GM18505 (cell line): ENCODE data around the gene C10orf105.
A peak's percentile ranks its signal among the peaks of the same experiment; 100 is the strongest.

Experiments
- ATAC-seq: cut with Tn5 transposase; IDR thresholded peaks from one replicate; pipeline ENCODE4 v1.9.1; 2021; ENCODE audit not compliant: unreplicated experiment
- POLR2A ChIP-seq: IDR thresholded peaks from 4 replicates; pipeline ENCODE4 v1.6.1; 2011; ENCODE audit warnings: borderline replicate concordance; ENCODE audit not compliant: insufficient read depth, insufficient read length; ENCODE audit errors: extremely low read depth

Gene C10orf105

DNA sequence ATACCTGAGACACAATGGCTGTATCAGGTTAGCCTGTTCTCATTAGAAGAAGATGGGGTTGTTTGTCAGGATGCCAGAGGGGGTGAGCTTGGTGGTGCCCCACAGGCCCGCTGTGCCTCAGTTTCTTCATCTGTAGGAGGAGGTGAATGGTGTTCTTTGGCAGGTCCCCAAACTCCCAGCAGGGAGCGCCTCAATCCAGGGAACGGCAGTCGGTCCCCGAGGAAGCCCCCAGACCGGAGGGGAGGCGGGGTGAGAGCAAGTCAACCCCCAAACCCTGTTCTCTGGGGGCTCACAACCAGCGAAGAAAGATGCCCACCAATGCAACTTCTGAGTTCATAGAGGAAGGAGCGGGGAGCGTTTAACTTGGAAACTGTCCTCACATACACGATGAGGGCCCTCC lies 16.0 kb downstream of the C10orf105 start:
- TF ChIP-seq POLR2A: no peak
- no peak for ATAC-seq

DNA sequence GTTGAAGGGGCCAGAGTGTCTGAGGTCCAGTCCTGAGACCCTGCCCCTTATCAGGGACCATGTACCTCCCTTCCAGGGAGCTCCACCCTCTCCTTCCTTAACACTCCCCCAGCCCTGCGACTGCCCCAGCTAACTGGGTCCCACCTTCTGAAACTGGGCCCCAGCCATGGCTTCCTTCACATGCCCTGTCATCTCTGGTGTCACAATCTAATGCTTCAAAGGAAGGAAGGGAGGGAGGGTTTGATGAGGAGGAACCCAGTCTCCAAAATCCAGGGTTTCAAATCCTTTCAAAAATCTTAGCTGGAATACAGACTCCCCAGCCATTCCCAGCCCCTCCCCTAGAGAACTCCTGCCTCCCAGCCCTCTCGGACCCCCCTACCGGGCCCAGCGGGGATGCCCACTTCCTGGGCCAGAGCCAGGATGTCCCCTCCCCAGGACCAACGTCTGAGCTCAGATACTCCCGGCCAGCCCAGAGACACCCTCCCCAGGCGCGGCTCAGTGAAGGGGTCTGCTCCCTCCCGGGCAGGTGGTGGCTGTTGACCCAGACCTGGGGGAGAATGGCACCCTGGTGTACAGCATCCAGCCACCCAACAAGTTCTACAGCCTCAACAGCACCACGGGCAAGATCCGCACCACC lies 18.0 kb downstream of the C10orf105 start:
- no peak for ATAC-seq
- TF ChIP-seq POLR2A: no peak

GRCh38 chr10:71700731-71701368 lies 18.7 kb downstream of the C10orf105 start:
- no peak for TF ChIP-seq POLR2A
- no peak for ATAC-seq

DNA sequence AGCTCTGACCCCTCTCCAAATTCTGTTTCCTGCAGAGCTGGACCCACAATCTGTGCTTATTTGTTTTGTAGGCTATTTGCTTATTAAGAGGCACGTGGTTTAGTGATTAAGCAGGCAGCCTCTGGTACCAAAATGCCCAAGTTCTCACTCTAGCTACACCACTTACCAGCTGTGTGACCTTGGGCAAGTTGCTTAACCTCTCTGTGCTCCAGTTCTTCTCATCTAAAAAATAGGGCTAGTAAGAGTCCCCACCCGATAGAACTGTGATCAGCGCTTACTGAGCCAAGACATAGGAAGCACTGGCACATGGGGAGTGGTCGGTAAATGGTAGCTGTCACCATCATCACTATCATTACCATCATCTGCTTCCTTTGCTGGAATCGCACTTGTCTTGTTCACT lies 20.8 kb downstream of the C10orf105 start:
- ATAC-seq: no peak
- TF ChIP-seq POLR2A: no peak

GRCh38 chr10:71697938-71698709 lies 21.5 kb downstream of the C10orf105 start:
- TF ChIP-seq POLR2A: no peak
- ATAC-seq: no peak

- TF ChIP-seq POLR2A: no peak
- no peak for ATAC-seq
Measured at GRCh38 chr10:71696628-71697326, 22.8 kb downstream of the C10orf105 start.

DNA sequence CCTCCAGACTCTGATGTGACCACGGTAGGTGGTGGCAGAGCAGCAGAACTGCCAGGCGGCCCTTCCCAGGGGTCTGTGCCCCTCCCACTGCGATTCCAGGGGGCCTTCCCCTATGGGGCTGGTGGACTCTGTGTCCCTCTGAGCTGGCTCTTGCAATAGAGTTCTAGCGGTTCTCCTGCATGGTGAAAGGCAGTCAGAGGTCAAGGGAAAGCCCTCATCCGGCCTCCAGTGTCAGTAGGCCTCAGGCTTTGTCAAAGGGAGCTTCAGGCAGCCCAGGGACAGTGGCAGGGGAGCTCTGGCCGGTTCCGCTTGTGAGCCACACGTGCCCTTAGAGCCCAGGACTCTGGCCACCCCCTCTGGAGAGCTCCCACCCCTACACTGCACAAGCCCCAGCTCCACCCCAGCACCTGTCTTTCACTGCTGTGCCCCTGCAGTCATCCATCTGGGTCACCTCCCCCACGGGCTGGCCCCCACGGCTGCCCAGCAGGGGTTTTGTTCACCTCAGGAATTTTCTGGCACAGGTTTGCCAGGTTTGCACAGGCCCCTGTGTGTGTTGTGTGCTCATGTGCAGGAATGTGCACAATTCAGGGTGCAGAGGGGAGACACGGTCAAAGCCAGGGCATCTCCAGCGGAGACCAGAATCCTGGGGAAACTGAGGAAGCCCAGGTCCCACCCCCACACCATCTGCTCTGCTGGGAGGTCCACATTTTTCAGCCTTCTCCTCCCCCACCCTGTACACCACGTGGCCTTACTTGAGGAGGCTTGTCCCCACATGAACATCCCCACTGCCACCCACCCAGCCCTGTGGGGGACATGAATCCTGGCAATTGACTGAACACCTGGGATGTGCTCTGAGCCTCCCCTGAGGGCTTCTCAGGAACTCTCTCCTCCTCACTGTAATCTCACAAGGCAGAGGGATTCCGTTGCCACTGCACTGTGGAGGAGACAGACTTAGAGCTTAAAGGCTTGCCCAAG lies 23.8 kb downstream of the C10orf105 start:
- no peak for ATAC-seq

GRCh38 chr10:71694567-71694968 lies 25.0 kb downstream of the C10orf105 start:
- ATAC-seq: peak; percentile 69
- TF ChIP-seq POLR2A: no peak

More for the DNA sequence above, 23.8 kb downstream of the C10orf105 start:
- TF ChIP-seq POLR2A: no peak

GRCh38 chr10:71694039-71694501 lies 25.5 kb downstream of the C10orf105 start:
- TF ChIP-seq POLR2A: no peak
- no peak for ATAC-seq

DNA sequence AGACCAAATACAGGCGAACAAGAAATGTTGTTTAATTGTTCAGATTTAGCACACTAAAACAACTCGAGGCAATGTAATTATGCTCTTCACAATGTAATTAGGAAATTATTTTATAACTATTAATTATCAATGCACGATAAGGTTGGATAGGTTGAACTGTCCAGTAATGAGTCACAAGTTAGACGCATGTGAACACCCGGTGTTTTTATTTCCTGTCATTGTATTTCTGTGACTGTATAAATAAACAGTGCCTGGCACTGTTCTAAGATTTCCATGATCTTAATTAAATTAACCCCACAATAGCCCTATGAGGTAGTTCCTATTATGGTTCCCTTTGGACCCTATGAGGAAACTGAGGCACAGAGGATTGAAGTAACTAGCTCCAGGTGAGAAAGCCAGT lies 26.2 kb downstream of the C10orf105 start:
- no peak for TF ChIP-seq POLR2A
- no peak for ATAC-seq

- no peak for ATAC-seq
- no peak for TF ChIP-seq POLR2A
Measured at GRCh38 chr10:71692598-71693306, 26.8 kb downstream of the C10orf105 start.

DNA sequence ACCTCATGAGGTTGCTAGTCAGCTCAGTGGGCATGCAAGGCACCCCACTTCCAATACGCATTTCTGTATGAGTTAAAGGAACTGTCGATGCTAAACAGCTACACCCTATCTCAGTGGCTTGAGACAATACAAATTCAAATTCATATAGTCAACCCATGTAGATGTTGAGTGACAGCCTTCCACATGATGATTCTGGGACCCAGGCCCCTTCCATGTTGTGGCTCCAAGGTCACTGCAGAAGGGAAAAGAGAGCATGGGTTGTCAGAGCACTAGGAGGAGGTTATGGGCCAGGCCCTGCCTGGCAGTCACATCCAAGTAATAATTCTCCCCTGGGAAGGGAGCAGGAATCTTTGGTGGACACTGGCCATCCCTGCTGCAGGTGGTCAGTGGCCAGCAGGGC lies 28.2 kb downstream of the C10orf105 start:
- no peak for ATAC-seq
- TF ChIP-seq POLR2A: no peak
